Gastrocnemius medialis (tissue), 4 donors: ENCODE results near the gene RRAS2. TPM values are rescaled to one million over a fixed set of nuclear protein-coding genes. Genes with fewer than 3 reads are reported as not detected.

Source experiments
- ATAC-seq, 2 donors: fragments of 150-250 bp; one replicate each; pipeline ENCODE4 v1.9.1; 2016
- DNase-seq, 2 donors: peaks; one replicate each; pipeline ENCODE4 v3.0.0-alpha.2; 2019
- H3K27ac ChIP-seq, 4 donors: fragments of 200-600 bp; sonication (generic); 1 replicate in 1 of 4; 2 replicates in 3 of 4; pipeline ENCODE4 v1.5.1; 2016 to 2018; ENCODE audit warnings: mild to moderate bottlenecking in 2 of 4, moderate library complexity in 1 of 4
- H3K27me3 ChIP-seq, 3 donors: fragments of 200-600 bp; sonication (generic) in 2 of 3; 1 replicate in 1 of 3; 2 replicates in 2 of 3; pipeline versions ENCODE4 v1.5.1 to v1.6.0; 2016 to 2019; ENCODE audit warnings: mild to moderate bottlenecking in 1 of 3, moderate library complexity in 1 of 3
- H3K36me3 ChIP-seq, 2 donors: fragments of 200-600 bp; sonication (generic) in 1 of 2; one replicate each; pipeline ENCODE4 v1.5.1; 2017 to 2018
- H3K4me1 ChIP-seq, 2 donors: fragments of 200-600 bp; sonication (generic) in 1 of 2; one replicate each; pipeline ENCODE4 v1.5.1; 2016 to 2017; ENCODE audit warnings: mild to moderate bottlenecking in 2 of 2
- H3K4me3 ChIP-seq, 4 donors: fragments of 200-600 bp; sonication (generic) in 3 of 4; 1 replicate in 1 of 4; 2 replicates in 3 of 4; pipeline ENCODE4 v1.5.1; 2016 to 2019; ENCODE audit warnings: mild to moderate bottlenecking in 2 of 4
- H3K9me3 ChIP-seq, 3 donors: fragments of 200-600 bp; sonication (generic) in 2 of 3; 1 replicate in 1 of 3; 2 replicates in 2 of 3; pipeline ENCODE4 v1.5.1; 2016 to 2019
- CTCF ChIP-seq, 5 experiments: fragments of 450-650 bp in 3 of 5; fragments of 200-600 bp in 2 of 5; sonication (generic) in 2 of 5; IDR thresholded peaks in 4 of 5; conservative IDR thresholded peaks in 1 of 5; 1 replicate in 4 of 5; 2 replicates in 1 of 5; pipeline ENCODE4 v1.5.1; 2016 to 2019; ENCODE audit warnings: antibody characterized with exemption in 5 of 5, mild to moderate bottlenecking in 3 of 5, moderate library complexity in 3 of 5
- POLR2A ChIP-seq, 2 donors: fragments of 450-650 bp; IDR thresholded peaks; one replicate each; pipeline ENCODE4 v1.6.1; 2017; ENCODE audit warnings: antibody characterized with exemption in 2 of 2, mild to moderate bottlenecking in 2 of 2, moderate library complexity in 2 of 2
- in situ Hi-C, 4 donors: fragments of 200-750 bp; cut with MboI; loops; one replicate each; pipeline versions ENCODE4 v1.15.0 to v1.8.0; 2017; ENCODE audit warnings: low sequenced_read_pairs in 4 of 4
- intact Hi-C: fragments of 100-400 bp; cut with DNase I; formaldehyde crosslinking; loops from one replicate; pipeline ENCODE4 v1.15.1; 2023; ENCODE audit warnings: low total_unique reads
- total RNA-seq, 4 donors: library from RNA; depleted of rRNA; stranded (reverse); fragments of >200 nt; gene quantifications; one replicate each; pipeline versions ENCODE4 v1.1.0 to v1.2.3, GENCODE V29; 2016

RRAS2 gene
- total RNA-seq, 4 donors from 2014 or later = 52.8 to 81.9 (median 59.8) TPM

GRCh38 chr11:14396273-14396672, 37.3 kb upstream of the RRAS2 start:
- no peak for TF ChIP-seq CTCF (IDR thresholded peaks at IDR 0.05 in 4 of 5, conservative IDR thresholded peaks at IDR 0.05 in 1 of 5)
- no peak for TF ChIP-seq POLR2A (IDR thresholded peaks at IDR 0.05)
- intact Hi-C loops (no loop called here), in situ Hi-C loops (no loop called here)
- ATAC-seq (no peak), DNase-seq (no peak)
- Histone ChIP-seq H3K27ac (no peak overlapping the region), H3K4me3 (no peak overlapping the region), H3K4me1 (no peaks in the 10 kb centered on the region), H3K27me3 (no peaks in the 10 kb centered on the region), H3K36me3 (no peaks in the 10 kb centered on the region), H3K9me3 (no peaks in the 10 kb centered on the region)

DNA sequence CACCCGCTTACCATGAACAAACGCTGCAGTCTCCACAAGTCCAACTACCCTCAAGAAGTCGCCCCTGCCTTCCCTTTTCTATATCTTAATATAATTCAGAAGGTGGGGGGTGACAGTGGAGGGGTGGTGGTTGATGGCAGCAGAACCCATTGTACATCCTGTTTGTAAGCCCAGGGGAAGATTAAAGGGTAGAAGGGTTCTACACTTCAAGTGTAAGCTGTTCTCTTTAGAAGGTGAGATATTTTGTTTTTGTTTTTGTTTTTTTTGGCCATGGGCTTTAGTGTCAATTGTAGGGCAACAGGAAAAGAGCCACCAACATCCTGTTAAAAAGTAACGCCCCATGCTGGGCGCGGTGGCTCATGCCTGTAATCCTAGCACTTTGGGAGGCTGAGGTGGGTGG, 34.9 kb upstream of the RRAS2 start:
- in situ Hi-C loops = no loop called here
- ATAC-seq (no peak), DNase-seq (no peak)
- Histone ChIP-seq H3K4me3 (no peak overlapping the region), H3K27ac (no peak overlapping the region), H3K36me3 (no peaks in the 10 kb centered on the region), H3K27me3 (no peaks in the 10 kb centered on the region), H3K4me1 (no peaks in the 10 kb centered on the region), H3K9me3 (no peaks in the 10 kb centered on the region)
- intact Hi-C loops = no loop called here
- TF ChIP-seq POLR2A (IDR thresholded peaks at IDR 0.05) = no peak
- TF ChIP-seq CTCF (IDR thresholded peaks at IDR 0.05 in 4 of 5, conservative IDR thresholded peaks at IDR 0.05 in 1 of 5) = no peak

GRCh38 chr11:14393129-14393528, 34.1 kb upstream of the RRAS2 start:
- intact Hi-C loops = no loop called here
- Histone ChIP-seq H3K36me3 (no peaks in the 10 kb centered on the region), H3K4me1 (no peaks in the 10 kb centered on the region), H3K27me3 (no peaks in the 10 kb centered on the region), H3K27ac (no peak overlapping the region), H3K4me3 (no peak overlapping the region), H3K9me3 (no peaks in the 10 kb centered on the region)
- in situ Hi-C loops = no loop called here
- ATAC-seq = no peak
- TF ChIP-seq CTCF (IDR thresholded peaks at IDR 0.05 in 4 of 5, conservative IDR thresholded peaks at IDR 0.05 in 1 of 5) (no peak), POLR2A (IDR thresholded peaks at IDR 0.05) (no peak)
- no peak for DNase-seq

DNA sequence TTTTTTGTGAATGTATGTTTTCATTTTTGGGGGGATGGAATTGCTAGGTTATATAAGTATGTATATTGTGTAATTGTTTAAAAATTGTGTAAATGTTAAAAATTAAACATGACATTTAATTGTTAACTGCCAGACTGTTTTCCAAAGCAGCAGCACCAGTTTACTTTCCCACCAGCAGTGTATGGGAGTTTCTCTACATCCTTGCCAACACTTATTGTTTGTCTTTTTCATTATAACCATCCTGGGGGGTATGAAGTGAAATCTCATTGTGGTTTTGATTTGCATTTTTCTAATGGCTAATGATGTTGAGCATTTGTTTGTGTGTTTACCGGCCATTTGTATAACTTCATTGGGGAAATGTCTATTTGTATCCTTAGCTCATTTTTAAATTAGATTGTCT, 31.7 kb upstream of the RRAS2 start:
- Histone ChIP-seq H3K27ac (no peak overlapping the region), H3K27me3 (no peaks in the 10 kb centered on the region), H3K36me3 (no peaks in the 10 kb centered on the region), H3K4me1 (no peaks in the 10 kb centered on the region), H3K9me3 (no peaks in the 10 kb centered on the region), H3K4me3 (no peak overlapping the region)
- ATAC-seq (no peak), DNase-seq (no peak)
- intact Hi-C loops (no loop called here), in situ Hi-C loops (no loop called here)
- no peak for TF ChIP-seq POLR2A (IDR thresholded peaks at IDR 0.05)
- TF ChIP-seq CTCF (IDR thresholded peaks at IDR 0.05 in 4 of 5, conservative IDR thresholded peaks at IDR 0.05 in 1 of 5) = no peak

- no peak for DNase-seq
- intact Hi-C loops = no loop called here
- no peak overlapping the region for H3K4me3 ChIP-seq
- no peak for TF ChIP-seq CTCF (IDR thresholded peaks at IDR 0.05 in 4 of 5, conservative IDR thresholded peaks at IDR 0.05 in 1 of 5)
- no peak for TF ChIP-seq POLR2A (IDR thresholded peaks at IDR 0.05)
- no peak for ATAC-seq
- no peaks in the 10 kb centered on the region for H3K9me3 ChIP-seq
- H3K27me3 ChIP-seq = no peaks in the 10 kb centered on the region
- no peaks in the 10 kb centered on the region for H3K36me3 ChIP-seq
- in situ Hi-C loops = no loop called here
- H3K4me1 ChIP-seq = no peaks in the 10 kb centered on the region
- no peak overlapping the region for H3K27ac ChIP-seq
Measured at GRCh38 chr11:14388352-14388751, 29.4 kb upstream of the RRAS2 start.
